Activated B cell treated with CpG ODN at 0.5 μM for 24 hours (primary cell): ENCODE results near the gene PHIP. TPM values are rescaled to one million over a fixed set of nuclear protein-coding genes. Genes with fewer than 3 reads are reported as not detected.

Source experiments
- ATAC-seq: fragments of 200-7000 bp; cut with Tn5 transposase; one replicate; pipeline ENCODE4 v1.10.0; 2021; ENCODE audit warnings: low read depth, mild to moderate bottlenecking, moderate library complexity
- CTCF ChIA-PET: fragments of 350-600 bp; sonication (Branson Sonifier 250); formaldehyde crosslinking; loops from one replicate; lab custom pipeline; 2021; ENCODE audit warnings: antibody characterized with exemption; lab: Charles Lee
- POLR2A ChIA-PET: fragments of 350-600 bp; sonication (Branson Sonifier 250); formaldehyde crosslinking; loops from one replicate; lab custom pipeline; 2021; ENCODE audit warnings: antibody characterized with exemption; lab: Charles Lee
- DNase-seq: peaks from one replicate; pipeline ENCODE4 v3.0.0; 2022
- H3K27ac Mint-ChIP-seq: one replicate; pipeline ENCODE4 v1.8.0; 2020; ENCODE audit warnings: mixed read lengths
- H3K27me3 Mint-ChIP-seq: one replicate; pipeline ENCODE4 v1.8.0; 2021; ENCODE audit warnings: mixed read lengths
- H3K36me3 Mint-ChIP-seq: one replicate; pipeline ENCODE4 v1.8.0; 2021; ENCODE audit warnings: low read depth, mixed read lengths
- H3K4me1 Mint-ChIP-seq: one replicate; pipeline ENCODE4 v1.8.0; 2021; ENCODE audit warnings: mixed read lengths
- H3K4me3 Mint-ChIP-seq: one replicate; pipeline ENCODE4 v1.8.0; 2020; ENCODE audit warnings: mild to moderate bottlenecking, mixed read lengths
- H3K9me3 Mint-ChIP-seq: one replicate; pipeline ENCODE4 v1.8.0; 2020; ENCODE audit warnings: mixed read lengths
- CTCF ChIP-seq: fragments of 200-600 bp; IDR thresholded peaks from one replicate; pipeline ENCODE4 v1.8.0; 2022; ENCODE audit warnings: antibody characterized with exemption, mild to moderate bottlenecking
- intact Hi-C: fragments of 100-400 bp; cut with micrococcal nuclease; formaldehyde crosslinking; loops from one replicate; pipeline ENCODE4 v1.15.1; 2024
- total RNA-seq: library from RNA; stranded (reverse); gene quantifications from 2 replicates; pipeline ENCODE4 v1.2.3, GENCODE V29; 2022

The PHIP gene
- total RNA-seq, 1 donor from 2014 or later, result 32.3 TPM

- peaks cover 33% of the 10 kb centered on the region for H3K36me3 Mint-ChIP-seq
- no peak overlapping the region for H3K4me3 Mint-ChIP-seq
- no peaks in the 10 kb centered on the region for H3K27me3 Mint-ChIP-seq
- H3K4me1 Mint-ChIP-seq, result peaks cover 56% of the 10 kb centered on the region
- CTCF ChIA-PET, result no interaction called here
- no peak for TF ChIP-seq CTCF
- H3K9me3 Mint-ChIP-seq, result no peaks in the 10 kb centered on the region
- POLR2A ChIA-PET, result no interaction called here
- intact Hi-C loops, result no loop called here
- DNase-seq, result no peak
- no peak for ATAC-seq
- no peak overlapping the region for H3K27ac Mint-ChIP-seq
Measured at GRCh38 chr6:79071547-79071946, 6.5 kb downstream of the PHIP start.

- peaks cover 30% of the 10 kb centered on the region for H3K36me3 Mint-ChIP-seq
- H3K27me3 Mint-ChIP-seq, result no peaks in the 10 kb centered on the region
- POLR2A ChIA-PET, result no interaction called here
- CTCF ChIA-PET, result no interaction called here
- TF ChIP-seq CTCF, result no peak
- intact Hi-C loops, result no loop called here
- DNase-seq (no peak), ATAC-seq (no peak)
- H3K9me3 Mint-ChIP-seq, result no peaks in the 10 kb centered on the region
- no peak overlapping the region for H3K4me3 Mint-ChIP-seq
- peaks cover 46% of the 10 kb centered on the region for H3K4me1 Mint-ChIP-seq
- H3K27ac Mint-ChIP-seq, result no peak overlapping the region
Measured at GRCh38 chr6:79070206-79070825, 7.7 kb downstream of the PHIP start.

- POLR2A ChIA-PET, result interaction anchor here (1.1 kb wide), 1 partner anchor 9 kb away, joined by 6 read pairs; no protein-coding TSS in a partner anchor
Measured at GRCh38 chr6:79066828-79067227, 11.2 kb downstream of the PHIP start.

GRCh38 chr6:79066330-79066729 is 11.7 kb downstream of the PHIP start:
- Mint-ChIP-seq H3K27ac (no peak overlapping the region), H3K4me1 (peaks cover 16% of the 10 kb centered on the region), H3K4me3 (no peak overlapping the region), H3K36me3 (peaks cover 14% of the 10 kb centered on the region), H3K27me3 (no peaks in the 10 kb centered on the region), H3K9me3 (no peaks in the 10 kb centered on the region)
- ATAC-seq (no peak), DNase-seq (no peak)
- ChIA-PET CTCF (no interaction called here), POLR2A (interaction anchor here (1.1 kb wide), 1 partner anchor 10 kb away, joined by 6 read pairs; no protein-coding TSS in a partner anchor)
- TF ChIP-seq CTCF, result no peak
- intact Hi-C loops, result no loop called here

More at GRCh38 chr6:79066828-79067227, 11.2 kb downstream of the PHIP start:
- Mint-ChIP-seq H3K4me3 (no peak overlapping the region), H3K27me3 (no peaks in the 10 kb centered on the region), H3K4me1 (peaks cover 18% of the 10 kb centered on the region), H3K36me3 (peaks cover 15% of the 10 kb centered on the region), H3K9me3 (no peaks in the 10 kb centered on the region), H3K27ac (no peak overlapping the region)
- ATAC-seq (no peak), DNase-seq (no peak)
- no peak for TF ChIP-seq CTCF
- intact Hi-C loops, result no loop called here
- CTCF ChIA-PET, result no interaction called here

GRCh38 chr6:79065232-79065631 is 12.8 kb downstream of the PHIP start:
- Mint-ChIP-seq H3K4me1 (peaks cover 7% of the 10 kb centered on the region), H3K36me3 (peaks cover 14% of the 10 kb centered on the region), H3K27ac (no peak overlapping the region), H3K9me3 (no peaks in the 10 kb centered on the region), H3K4me3 (no peak overlapping the region), H3K27me3 (no peaks in the 10 kb centered on the region)
- intact Hi-C loops, result no loop called here
- ChIA-PET CTCF (no interaction called here), POLR2A (no interaction called here)
- DNase-seq (no peak), ATAC-seq (no peak)
- TF ChIP-seq CTCF, result no peak
